ENCODE data around the gene FANCC.

DNA sequence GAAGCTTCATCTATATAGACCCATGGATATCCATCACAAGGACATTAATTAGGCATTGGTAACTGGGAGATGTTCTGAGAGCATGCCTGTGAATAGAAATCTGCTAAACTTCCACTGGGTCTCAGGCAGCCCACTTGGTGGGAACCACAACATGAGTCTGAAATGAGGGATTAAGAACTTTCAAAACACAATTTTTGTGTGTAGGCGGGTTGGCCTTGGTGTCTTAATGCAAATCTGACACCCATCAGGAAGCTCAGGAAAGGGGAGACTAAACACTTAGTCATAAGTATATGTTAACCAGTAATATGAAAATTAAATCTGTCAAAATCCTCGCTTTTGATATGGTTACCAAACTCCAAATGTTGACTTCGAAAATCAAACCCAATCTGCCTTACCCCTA is 113.2 kb downstream of the FANCC start:
- TF ChIP-seq, protein P1, sequence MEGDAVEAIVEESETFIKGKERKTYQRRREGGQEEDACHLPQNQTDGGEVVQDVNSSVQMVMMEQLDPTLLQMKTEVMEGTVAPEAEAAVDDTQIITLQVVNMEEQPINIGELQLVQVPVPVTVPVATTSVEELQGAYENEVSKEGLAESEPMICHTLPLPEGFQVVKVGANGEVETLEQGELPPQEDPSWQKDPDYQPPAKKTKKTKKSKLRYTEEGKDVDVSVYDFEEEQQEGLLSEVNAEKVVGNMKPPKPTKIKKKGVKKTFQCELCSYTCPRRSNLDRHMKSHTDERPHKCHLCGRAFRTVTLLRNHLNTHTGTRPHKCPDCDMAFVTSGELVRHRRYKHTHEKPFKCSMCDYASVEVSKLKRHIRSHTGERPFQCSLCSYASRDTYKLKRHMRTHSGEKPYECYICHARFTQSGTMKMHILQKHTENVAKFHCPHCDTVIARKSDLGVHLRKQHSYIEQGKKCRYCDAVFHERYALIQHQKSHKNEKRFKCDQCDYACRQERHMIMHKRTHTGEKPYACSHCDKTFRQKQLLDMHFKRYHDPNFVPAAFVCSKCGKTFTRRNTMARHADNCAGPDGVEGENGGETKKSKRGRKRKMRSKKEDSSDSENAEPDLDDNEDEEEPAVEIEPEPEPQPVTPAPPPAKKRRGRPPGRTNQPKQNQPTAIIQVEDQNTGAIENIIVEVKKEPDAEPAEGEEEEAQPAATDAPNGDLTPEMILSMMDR (IDR thresholded peaks at IDR 0.05), result no peak
- no peak for TF ChIP-seq POLR2A (IDR thresholded peaks at IDR 0.05)
